ENCODE data around the gene AATK. TPM values are rescaled to one million over a fixed set of nuclear protein-coding genes. Genes with fewer than 3 reads are reported as not detected.
"Not testable (repeated sequence)": the region's sequence is repeated elsewhere in the genome, so short reads cannot be mapped to it uniquely, and the experiment has no call there.

The AATK gene
- total RNA-seq, 1 donor from 2014 or later: 0.42 TPM

DNA sequence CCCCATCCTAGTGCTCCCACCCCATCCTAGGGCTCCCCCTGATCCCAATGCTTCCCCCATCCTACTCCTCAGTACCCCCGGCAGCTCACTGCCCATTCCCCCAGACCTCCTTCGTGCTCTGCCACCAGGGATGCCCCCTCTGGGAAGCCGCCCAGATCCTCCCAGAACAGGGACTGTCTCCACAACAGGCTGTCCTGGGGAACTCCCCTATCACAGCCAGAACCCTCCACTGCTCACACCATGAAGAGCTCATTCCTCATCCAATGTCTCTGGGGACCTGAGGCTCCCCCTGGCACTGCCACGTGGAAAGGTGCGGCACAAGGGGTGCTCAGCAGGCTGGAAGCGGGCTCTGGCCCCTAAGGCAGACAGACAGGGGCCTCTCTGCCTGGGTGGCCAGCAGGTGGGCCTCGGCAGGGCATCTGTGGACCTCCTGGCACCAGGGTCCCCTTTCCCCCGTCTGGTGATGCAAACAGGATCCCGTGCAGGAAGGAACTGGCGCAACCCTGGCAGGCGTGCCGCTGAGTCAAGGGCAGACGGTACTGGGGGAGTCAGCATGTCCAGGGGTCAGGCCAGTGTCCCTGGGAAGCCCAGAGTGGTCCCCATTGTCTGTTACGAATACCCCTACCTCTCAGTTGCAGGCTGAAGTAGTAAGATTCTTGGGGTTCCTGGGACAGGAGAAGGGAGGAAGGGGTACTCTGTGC is 15.5 kb downstream of the AATK start:
- Mint-ChIP-seq H3K27ac (no peak overlapping the region), H3K4me1 (peaks cover 7% of the 10 kb centered on the region), H3K36me3 (ENCODE audit: low read depth) (no peaks in the 10 kb centered on the region), H3K9me3 (no peaks in the 10 kb centered on the region), H3K4me3 (no peak overlapping the region), H3K27me3 (peaks cover 11% of the 10 kb centered on the region)
- CTCF ChIA-PET: no interaction called here
- TF ChIP-seq, protein P1, sequence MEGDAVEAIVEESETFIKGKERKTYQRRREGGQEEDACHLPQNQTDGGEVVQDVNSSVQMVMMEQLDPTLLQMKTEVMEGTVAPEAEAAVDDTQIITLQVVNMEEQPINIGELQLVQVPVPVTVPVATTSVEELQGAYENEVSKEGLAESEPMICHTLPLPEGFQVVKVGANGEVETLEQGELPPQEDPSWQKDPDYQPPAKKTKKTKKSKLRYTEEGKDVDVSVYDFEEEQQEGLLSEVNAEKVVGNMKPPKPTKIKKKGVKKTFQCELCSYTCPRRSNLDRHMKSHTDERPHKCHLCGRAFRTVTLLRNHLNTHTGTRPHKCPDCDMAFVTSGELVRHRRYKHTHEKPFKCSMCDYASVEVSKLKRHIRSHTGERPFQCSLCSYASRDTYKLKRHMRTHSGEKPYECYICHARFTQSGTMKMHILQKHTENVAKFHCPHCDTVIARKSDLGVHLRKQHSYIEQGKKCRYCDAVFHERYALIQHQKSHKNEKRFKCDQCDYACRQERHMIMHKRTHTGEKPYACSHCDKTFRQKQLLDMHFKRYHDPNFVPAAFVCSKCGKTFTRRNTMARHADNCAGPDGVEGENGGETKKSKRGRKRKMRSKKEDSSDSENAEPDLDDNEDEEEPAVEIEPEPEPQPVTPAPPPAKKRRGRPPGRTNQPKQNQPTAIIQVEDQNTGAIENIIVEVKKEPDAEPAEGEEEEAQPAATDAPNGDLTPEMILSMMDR (IDR thresholded peaks at IDR 0.05): no peak
- DNase-seq (no peak), ATAC-seq (ENCODE audit: low read depth) (no peak)
- POLR2A ChIA-PET: no interaction called here
- intact Hi-C loops (cut with micrococcal nuclease): loop anchor here (10.0 kb wide), 1 partner anchor 74 kb away; the partner anchor contains the start of gene CEP131

DNA sequence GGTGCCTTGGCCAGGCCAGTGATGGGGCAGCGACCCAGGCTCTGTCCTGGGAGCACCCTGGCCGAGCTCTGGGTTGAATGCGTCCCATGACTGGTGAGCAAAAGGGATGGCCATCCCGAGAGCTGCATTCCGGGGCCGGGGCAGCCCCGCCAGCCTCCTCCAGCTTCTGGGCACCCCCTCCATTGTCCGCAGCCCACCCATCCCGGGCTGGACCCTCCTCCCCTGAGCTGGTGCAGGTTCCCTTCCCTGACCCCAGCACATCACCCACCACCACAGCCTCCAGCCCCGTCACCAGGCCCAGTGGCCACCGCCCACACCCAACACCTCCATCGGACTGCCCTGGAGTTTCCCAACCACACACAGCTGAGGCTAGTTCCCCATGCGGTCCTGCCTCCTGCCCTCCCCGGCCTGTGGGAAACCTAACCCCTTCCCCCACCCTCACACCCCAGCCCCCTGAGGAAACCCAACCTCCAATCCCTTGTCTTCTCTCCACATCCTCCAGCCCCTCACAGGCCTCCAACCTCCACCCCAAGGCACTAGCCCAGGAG is 17.0 kb downstream of the AATK start:
- intact Hi-C loops (cut with micrococcal nuclease): no loop called here
- Mint-ChIP-seq H3K4me1 (peaks cover 7% of the 10 kb centered on the region), H3K36me3 (ENCODE audit: low read depth) (no peaks in the 10 kb centered on the region), H3K9me3 (no peaks in the 10 kb centered on the region), H3K4me3 (no peak overlapping the region), H3K27me3 (peaks cover 11% of the 10 kb centered on the region), H3K27ac (no peak overlapping the region)
- TF ChIP-seq, protein P1 (IDR thresholded peaks at IDR 0.05): no peak
- DNase-seq (no peak), ATAC-seq (ENCODE audit: low read depth) (no peak)
- ChIA-PET POLR2A (no interaction called here), CTCF (no interaction called here)

DNA sequence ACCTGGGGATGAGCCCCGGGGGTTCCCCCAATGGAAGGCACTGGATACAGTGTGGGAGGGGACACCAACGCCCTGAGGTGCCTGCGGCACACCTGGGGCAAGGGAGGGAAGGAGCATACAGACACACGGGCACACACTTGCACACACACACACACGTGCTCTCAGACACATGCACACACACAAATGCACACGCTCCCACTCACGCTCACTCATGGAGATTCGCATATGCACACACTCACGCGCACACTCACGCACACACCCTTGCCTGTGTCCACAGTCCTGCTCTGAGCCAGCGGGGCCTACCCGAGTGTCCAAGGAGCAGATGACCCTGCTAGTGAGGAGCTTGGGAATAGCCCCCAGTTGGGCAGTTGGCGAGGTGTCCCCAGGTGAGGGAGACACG is 17.4 kb downstream of the AATK start:
- intact Hi-C loops (cut with micrococcal nuclease): no loop called here
- Mint-ChIP-seq H3K4me1 (peaks cover 7% of the 10 kb centered on the region), H3K27ac (no peak overlapping the region), H3K9me3 (no peaks in the 10 kb centered on the region), H3K4me3 (no peak overlapping the region), H3K27me3 (peaks cover 11% of the 10 kb centered on the region), H3K36me3 (ENCODE audit: low read depth) (no peaks in the 10 kb centered on the region)
- TF ChIP-seq, protein P1 (IDR thresholded peaks at IDR 0.05): no peak
- ATAC-seq (ENCODE audit: low read depth) (no peak), DNase-seq (no peak)
- ChIA-PET CTCF (no interaction called here), POLR2A (no interaction called here)

DNA sequence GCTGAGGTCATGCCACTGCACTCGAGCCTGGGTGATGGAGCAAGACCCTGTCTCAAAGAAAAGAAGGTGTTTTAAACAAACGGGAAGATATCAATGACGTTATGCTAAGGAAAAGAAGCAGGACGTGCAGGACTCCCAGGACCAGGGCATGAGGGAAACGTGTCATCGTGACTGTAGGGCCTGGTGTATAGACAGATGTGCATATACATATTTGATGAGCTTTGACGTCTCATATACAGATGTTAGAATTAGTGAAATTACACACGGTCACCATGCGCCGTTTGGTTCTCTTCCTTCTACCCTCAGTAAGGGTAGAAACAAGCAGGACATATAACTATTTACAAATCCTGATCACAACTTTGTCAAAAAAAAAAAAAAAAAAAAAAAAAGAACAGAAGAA is 18.3 kb downstream of the AATK start:
- no peaks in the 10 kb centered on the region for H3K9me3 Mint-ChIP-seq
- TF ChIP-seq, protein P1 (IDR thresholded peaks at IDR 0.05): no peak
- ATAC-seq (ENCODE audit: low read depth) (no peak), DNase-seq (no peak)
- H3K27ac Mint-ChIP-seq: no peak overlapping the region
- peaks cover 11% of the 10 kb centered on the region for H3K27me3 Mint-ChIP-seq
- CTCF ChIA-PET: no interaction called here
- peaks cover 3% of the 10 kb centered on the region for H3K4me1 Mint-ChIP-seq
- POLR2A ChIA-PET: no interaction called here
- intact Hi-C loops (cut with micrococcal nuclease): no loop called here
- H3K36me3 Mint-ChIP-seq (ENCODE audit: low read depth): no peaks in the 10 kb centered on the region
- H3K4me3 Mint-ChIP-seq: no peak overlapping the region

DNA sequence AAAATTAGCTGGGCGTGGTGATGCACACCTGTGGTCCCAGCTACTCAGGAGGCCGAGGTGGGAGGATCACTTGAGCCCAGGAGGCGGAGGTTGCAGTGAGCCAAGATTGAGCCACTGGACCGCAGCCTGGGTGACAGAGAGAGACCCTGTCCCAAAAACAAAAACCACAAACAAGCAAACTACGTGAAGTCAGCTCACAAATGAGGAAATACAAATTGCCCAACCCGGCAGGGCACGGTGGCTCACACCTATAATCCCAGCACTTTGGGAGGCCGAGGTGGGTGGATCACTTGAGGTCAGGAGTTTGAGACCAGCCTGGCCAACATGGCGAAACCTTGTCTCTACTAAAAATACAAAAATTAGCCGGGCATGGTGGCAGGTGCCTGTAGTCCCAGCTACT is 19.8 kb downstream of the AATK start:
- H3K27ac Mint-ChIP-seq; H3K4me3 Mint-ChIP-seq; H3K36me3 Mint-ChIP-seq (ENCODE audit: low read depth); H3K4me1 Mint-ChIP-seq; H3K9me3 Mint-ChIP-seq; intact Hi-C loops (cut with micrococcal nuclease); CTCF ChIA-PET; ATAC-seq (ENCODE audit: low read depth); DNase-seq: not testable (repeated sequence)
- H3K27me3 Mint-ChIP-seq: peaks cover 13% of the 10 kb centered on the region
- POLR2A ChIA-PET: interaction anchor here (0.6 to 1.2 kb wide), 3 partner anchors 93 to 350 kb away, joined by 3 to 8 read pairs (median 4); partner anchors contain the start of genes NDUFAF8 and TEPSIN
